BJ (cell line): ENCODE measurements around the gene GPR33. TPM values are rescaled to one million over a fixed set of nuclear protein-coding genes. Genes with fewer than 3 reads are reported as not detected.

Source experiments
- CTCF ChIA-PET: fragments of 350-600 bp; formaldehyde crosslinking; extraction: SDS; loops from one replicate; lab custom pipeline; 2021; ENCODE audit warnings: antibody characterized with exemption, inconsistent platforms; lab: Yijun Ruan, JAX
- POLR2A ChIA-PET: fragments of 300-600 bp; sonication (Branson Sonifier 250); formaldehyde crosslinking; extraction: SDS; loops from one replicate; lab custom pipeline; 2021; ENCODE audit warnings: antibody characterized with exemption; lab: Charles Lee
- DNase-seq: peaks from one replicate; pipeline ENCODE4 v3.0.0-alpha.2; 2011; ENCODE audit warnings: low read depth
- H3K27me3 ChIP-seq: 2 replicates; pipeline ENCODE4 v1.6.0; 2011; ENCODE audit warnings: low read length; ENCODE audit not compliant: control insufficient read depth, insufficient read depth
- H3K36me3 ChIP-seq: 2 replicates; pipeline ENCODE4 v1.5.1; 2011; ENCODE audit warnings: low read length; ENCODE audit not compliant: control insufficient read depth, insufficient read depth
- H3K4me3 ChIP-seq: 2 replicates; pipeline ENCODE4 v1.5.1; 2011; ENCODE audit warnings: low read depth, mild to moderate bottlenecking, control low read depth, low read length
- CTCF ChIP-seq: IDR thresholded peaks from 2 replicates; pipeline ENCODE4 v1.5.1; 2011; ENCODE audit warnings: low read depth, mild to moderate bottlenecking, control low read depth, inconsistent platforms, low read length, moderate library complexity; ENCODE audit not compliant: insufficient read depth
- polyA plus RNA-seq: library from polyadenylated mRNA; depleted of rRNA; stranded (reverse); fragments of >200 nt; gene quantifications from 2 replicates; pipeline ENCODE4 v1.2.3, GENCODE V29; 2011

Gene GPR33
- polyA plus RNA-seq, 1 experiment: not detected

- Histone ChIP-seq H3K4me3 (no peak overlapping the region), H3K27me3 (no peaks in the 10 kb centered on the region), H3K36me3 (no peaks in the 10 kb centered on the region)
- TF ChIP-seq CTCF: no peak
- ChIA-PET CTCF (interaction anchor here (0.9 kb wide), 1 partner anchor 8 kb away, joined by 5 read pairs; no protein-coding TSS in a partner anchor), POLR2A (no interaction called here)
- no peak for DNase-seq
Measured at GRCh38 chr14:31501870-31502269, 14.0 kb upstream of the GPR33 start.

- Histone ChIP-seq H3K36me3 (no peaks in the 10 kb centered on the region), H3K27me3 (no peaks in the 10 kb centered on the region), H3K4me3 (no peak overlapping the region)
- ChIA-PET CTCF (interaction anchor here (1.2 to 1.3 kb wide), 2 partner anchors 12 to 18 kb away, joined by 3 read pairs; no protein-coding TSS in a partner anchor), POLR2A (no interaction called here)
- TF ChIP-seq CTCF: no peak
- no peak for DNase-seq
Measured at GRCh38 chr14:31492759-31493498, 5.1 kb upstream of the GPR33 start.

DNA sequence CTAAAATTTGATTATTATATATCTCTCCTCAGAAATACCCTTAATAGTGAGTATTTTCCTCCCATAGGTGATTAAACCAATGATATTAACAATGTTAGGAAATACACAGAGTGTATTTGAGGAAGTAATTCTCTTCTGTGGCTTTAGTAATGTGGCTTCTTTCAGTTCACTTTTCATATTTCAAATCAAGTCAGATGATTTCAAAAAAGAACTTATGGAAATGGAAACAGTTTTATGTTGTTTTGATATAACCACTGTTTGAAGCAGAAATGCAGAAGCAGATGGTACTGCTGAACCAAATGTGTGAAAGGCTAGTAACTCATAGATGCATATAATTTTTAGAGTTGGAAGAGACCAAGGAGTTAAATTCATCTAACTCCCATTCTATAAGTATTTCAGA is 1.9 kb upstream of the GPR33 start:
- TF ChIP-seq CTCF: no peak
- no peak for DNase-seq
- POLR2A ChIA-PET: no interaction called here
- Histone ChIP-seq H3K27me3 (peaks cover 2% of the 10 kb centered on the region; the same call in 1 of the 2 replicates), H3K4me3 (no peak overlapping the region), H3K36me3 (no peaks in the 10 kb centered on the region)
- CTCF ChIA-PET: no interaction called here

GRCh38 chr14:31486764-31487163 is 1.1 kb downstream of the GPR33 start:
- no peak overlapping the region for H3K4me3 ChIP-seq
- POLR2A ChIA-PET: no interaction called here

GRCh38 chr14:31484754-31485153 is 3.1 kb downstream of the GPR33 start:
- no peak for TF ChIP-seq CTCF
- no peak for DNase-seq
- peaks cover 3% of the 10 kb centered on the region; the same call in 1 of the 2 replicates for H3K27me3 ChIP-seq
- no peaks in the 10 kb centered on the region for H3K36me3 ChIP-seq
- POLR2A ChIA-PET: no interaction called here
- no peak overlapping the region for H3K4me3 ChIP-seq
- CTCF ChIA-PET: interaction anchor here (0.6 kb wide), 2 partner anchors 64 to 964 kb away, joined by 3 to 4 read pairs; no protein-coding TSS in a partner anchor

More at GRCh38 chr14:31486764-31487163, 1.1 kb downstream of the GPR33 start:
- H3K36me3 ChIP-seq: no peaks in the 10 kb centered on the region
- CTCF ChIA-PET: no interaction called here
- H3K27me3 ChIP-seq: peaks cover 3% of the 10 kb centered on the region; the same call in 1 of the 2 replicates
- DNase-seq: no peak
- no peak for TF ChIP-seq CTCF
